AG09319 (cell line): Measurements from ENCODE around the gene UNC5CL.
"Not testable (repeated sequence)": the region's sequence is repeated elsewhere in the genome, so short reads cannot be mapped to it uniquely, and the experiment has no call there.

Experiments used
- DNase-seq: peaks from one replicate; pipeline ENCODE4 v3.0.0-alpha.2; 2010; ENCODE audit warnings: low read depth; ENCODE audit errors: extremely low read depth
- TF ChIP-seq, protein P1 (sequence below): IDR thresholded peaks from 2 replicates; pipeline ENCODE4 v1.5.1; 2011; ENCODE audit warnings: low read depth, mild to moderate bottlenecking, inconsistent platforms, low read length, moderate library complexity

Gene UNC5CL

DNA sequence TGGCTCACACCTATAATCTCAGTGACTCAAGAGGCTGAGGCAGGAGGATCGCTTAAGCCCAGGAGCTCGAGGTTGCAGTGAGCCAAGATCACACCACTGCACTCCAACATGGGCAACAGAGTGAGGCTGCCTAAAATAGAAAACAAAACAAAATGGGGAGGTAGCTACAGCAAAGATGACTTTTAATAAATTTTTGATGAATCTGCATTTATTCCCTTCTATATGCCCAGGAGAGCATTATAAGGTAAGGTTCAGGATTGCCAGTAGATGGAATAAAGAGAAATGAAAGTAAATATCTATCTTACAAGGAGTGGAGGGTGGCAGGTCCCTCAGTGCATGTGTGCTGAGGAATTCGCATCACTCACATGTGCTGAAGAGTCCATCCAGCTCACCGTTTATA lies 24.2 kb downstream of the UNC5CL start:
- TF ChIP-seq, protein P1, sequence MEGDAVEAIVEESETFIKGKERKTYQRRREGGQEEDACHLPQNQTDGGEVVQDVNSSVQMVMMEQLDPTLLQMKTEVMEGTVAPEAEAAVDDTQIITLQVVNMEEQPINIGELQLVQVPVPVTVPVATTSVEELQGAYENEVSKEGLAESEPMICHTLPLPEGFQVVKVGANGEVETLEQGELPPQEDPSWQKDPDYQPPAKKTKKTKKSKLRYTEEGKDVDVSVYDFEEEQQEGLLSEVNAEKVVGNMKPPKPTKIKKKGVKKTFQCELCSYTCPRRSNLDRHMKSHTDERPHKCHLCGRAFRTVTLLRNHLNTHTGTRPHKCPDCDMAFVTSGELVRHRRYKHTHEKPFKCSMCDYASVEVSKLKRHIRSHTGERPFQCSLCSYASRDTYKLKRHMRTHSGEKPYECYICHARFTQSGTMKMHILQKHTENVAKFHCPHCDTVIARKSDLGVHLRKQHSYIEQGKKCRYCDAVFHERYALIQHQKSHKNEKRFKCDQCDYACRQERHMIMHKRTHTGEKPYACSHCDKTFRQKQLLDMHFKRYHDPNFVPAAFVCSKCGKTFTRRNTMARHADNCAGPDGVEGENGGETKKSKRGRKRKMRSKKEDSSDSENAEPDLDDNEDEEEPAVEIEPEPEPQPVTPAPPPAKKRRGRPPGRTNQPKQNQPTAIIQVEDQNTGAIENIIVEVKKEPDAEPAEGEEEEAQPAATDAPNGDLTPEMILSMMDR, result no peak
- no peak for DNase-seq

DNA sequence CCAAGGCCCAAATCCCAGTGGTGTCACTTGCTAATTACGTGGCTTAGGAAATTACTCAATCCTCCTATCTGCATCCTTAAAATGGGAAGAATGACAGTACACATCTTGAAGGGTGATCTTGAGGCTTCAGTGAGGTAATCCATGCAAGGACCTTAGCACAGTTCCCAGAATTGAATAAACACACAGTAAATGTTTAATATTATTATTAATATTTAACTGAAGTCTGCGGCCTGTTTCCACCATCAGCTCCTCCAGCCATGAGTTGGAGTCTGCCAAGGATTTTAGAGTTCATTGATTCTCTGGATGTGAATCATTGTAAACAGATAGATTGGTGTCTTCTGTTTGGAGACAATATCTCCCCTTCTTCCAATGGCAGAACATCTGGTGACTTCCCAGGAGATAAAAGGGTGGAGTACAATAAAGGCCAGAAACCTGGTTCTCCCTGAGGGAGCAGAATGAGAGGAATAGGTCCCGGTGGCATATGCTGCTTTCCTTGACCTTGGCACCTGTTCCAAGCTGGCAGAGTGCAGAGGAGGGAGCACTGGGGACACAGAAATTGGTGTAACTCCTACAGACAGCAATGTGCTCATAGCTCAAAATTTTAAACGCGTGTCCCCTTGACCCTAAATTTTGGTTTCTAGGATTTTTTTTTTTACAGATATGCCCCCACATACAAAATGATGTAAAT lies 25.4 kb downstream of the UNC5CL start:
- TF ChIP-seq, protein P1, result no peak
- DNase-seq, result no peak

DNA sequence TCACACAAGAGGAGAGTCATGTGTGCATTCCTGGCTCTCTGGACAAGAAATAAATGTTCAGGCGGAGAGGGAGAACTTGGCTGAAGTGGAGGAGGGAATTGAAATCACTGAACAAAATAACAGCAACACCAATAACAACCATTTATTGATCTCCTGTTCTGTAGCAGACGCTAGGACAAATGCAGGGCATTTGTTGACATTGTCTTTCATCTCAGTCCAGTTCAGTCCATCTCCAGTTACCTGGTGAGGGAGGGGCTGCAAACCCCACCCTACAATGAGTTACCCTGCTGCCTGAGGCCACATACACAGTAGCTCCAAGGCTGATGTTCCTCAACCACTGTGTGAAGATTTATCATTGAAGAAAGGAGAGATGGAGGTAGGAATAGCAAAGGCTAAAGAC lies 27.3 kb downstream of the UNC5CL start:
- no peak for DNase-seq
- TF ChIP-seq, protein P1, result no peak

DNA sequence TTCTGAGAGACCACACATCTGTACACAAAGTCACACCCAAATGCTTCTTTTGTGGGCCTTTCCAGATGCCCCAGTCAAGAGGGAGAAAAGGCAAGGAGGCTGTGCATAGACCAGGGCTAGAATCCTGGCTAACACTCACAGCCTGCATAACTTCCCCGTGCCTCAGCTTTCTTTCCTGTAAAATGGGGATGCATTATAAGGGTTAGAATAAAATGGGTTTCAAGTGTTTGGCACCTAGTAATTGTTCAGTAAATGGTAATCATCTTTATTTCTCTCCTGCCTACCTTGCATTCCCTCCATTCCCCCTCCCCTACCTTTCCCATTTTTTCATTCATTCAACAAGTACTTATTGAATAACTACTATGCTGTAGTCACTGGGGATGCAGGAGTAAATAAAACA lies 29.4 kb downstream of the UNC5CL start:
- TF ChIP-seq, protein P1, result no peak
- DNase-seq, result no peak

DNA sequence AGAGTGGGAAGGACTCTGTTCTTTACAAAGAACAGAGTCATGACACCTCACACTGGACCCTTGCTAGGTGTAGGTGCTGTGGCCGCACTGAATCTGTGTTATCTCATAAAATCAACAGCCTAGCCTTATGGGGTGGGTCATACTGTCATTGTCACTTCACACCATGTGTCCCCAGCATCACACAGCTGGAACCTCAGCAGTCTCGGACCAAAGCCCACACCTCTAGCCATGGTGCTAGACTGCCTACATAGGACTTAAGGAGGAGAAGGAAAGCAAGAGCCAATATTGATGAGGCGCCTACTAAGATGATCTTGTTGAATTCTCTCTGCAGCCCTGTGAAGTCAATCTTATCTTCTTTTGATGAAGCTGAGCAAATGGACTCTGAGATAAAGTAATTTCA lies 31.0 kb downstream of the UNC5CL start:
- TF ChIP-seq, protein P1, result no peak
- no peak for DNase-seq

DNA sequence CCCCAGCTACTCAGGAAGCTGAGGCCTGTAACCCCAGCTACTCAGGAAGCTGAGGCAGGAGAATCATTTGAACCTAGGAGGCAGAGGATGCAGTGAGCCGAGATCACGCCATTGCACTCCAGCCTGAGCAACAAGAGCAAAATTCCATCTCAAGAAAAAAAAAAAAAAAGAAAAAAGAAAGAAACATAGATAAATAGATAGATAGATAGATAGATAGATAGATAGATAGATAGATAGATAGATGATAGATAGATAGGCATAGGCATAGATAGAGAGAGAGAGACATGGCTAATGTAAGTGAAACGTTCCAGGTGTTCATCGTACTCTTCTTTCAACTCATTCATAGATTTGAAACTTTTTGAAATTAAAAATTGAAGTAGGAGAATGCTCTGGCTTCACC lies 32.0 kb downstream of the UNC5CL start:
- not testable (repeated sequence) for DNase-seq

DNA sequence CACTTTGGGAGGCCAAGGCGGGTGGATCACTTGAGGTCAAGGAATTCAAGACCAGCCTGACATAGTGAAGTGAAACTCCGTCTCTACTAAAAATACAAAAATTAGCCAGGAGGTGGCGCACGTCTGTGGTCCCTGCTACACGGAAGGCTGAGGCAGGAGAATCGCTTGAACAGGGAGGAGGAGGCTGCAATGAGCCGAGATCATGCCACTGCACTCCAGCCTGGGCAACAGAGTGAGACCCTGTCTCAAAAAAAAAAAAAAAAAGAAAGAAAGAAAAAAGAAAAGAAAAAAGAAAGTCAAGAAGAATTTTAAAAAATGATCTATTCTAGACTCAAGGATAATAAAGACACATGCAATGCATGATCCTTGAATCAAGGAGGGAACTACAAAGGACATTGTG lies 32.8 kb downstream of the UNC5CL start:
- not testable (repeated sequence) for DNase-seq

More for the DNA sequence above, 32.8 kb downstream of the UNC5CL start:
- TF ChIP-seq, protein P1, result peak; percentile 54
